HepG2 (cell line): ENCODE measurements around the gene L3MBTL4. TPM values are rescaled to one million over a fixed set of nuclear protein-coding genes. Genes with fewer than 3 reads are reported as not detected.

ENCODE experiments used
- CREB1 ChIP-seq, 2 experiments: fragments of 450-650 bp in 1 of 2; IDR thresholded peaks; 2 replicates each; pipeline ENCODE4 v1.6.1; 2016 to 2017; ENCODE audit warnings: control low read depth in 1 of 2, mild to moderate bottlenecking in 1 of 2, missing compliant biosample characterization in 1 of 2, missing genetic modification characterization in 1 of 2
- FOXP1 ChIP-seq, 2 experiments: fragments of 450-650 bp in 1 of 2; IDR thresholded peaks; 2 replicates each; pipeline ENCODE4 v1.6.1; 2017 to 2018; ENCODE audit warnings: antibody characterized with exemption in 1 of 2
- JUND ChIP-seq: sonication (generic); formaldehyde crosslinking; IDR thresholded peaks from 2 replicates; pipeline ENCODE4 v1.8.0; 2022; ENCODE audit warnings: mild to moderate bottlenecking, missing genetic modification reagents
- MLLT10 ChIP-seq: sonication (generic); formaldehyde crosslinking; IDR thresholded peaks from 2 replicates; pipeline ENCODE4 v1.4.0; 2020; ENCODE audit warnings: missing genetic modification reagents
- MYC ChIP-seq: sonication (generic); formaldehyde crosslinking; IDR thresholded peaks from 2 replicates; pipeline ENCODE4 v1.9.0; 2021; ENCODE audit warnings: missing genetic modification reagents, borderline replicate concordance
- NPAS2 ChIP-seq: sonication (generic); formaldehyde crosslinking; IDR thresholded peaks from 2 replicates; pipeline ENCODE4 v1.8.0; 2022; ENCODE audit warnings: mild to moderate bottlenecking, missing genetic modification reagents, borderline replicate concordance
- POLR2G ChIP-seq: fragments of 200-400 bp; formaldehyde crosslinking; IDR thresholded peaks from 2 replicates; pipeline ENCODE4 v1.6.1; 2018; ENCODE audit warnings: mild to moderate bottlenecking, low read depth, low read length, moderate library complexity
- RBM39 ChIP-seq: fragments of 200-400 bp; formaldehyde crosslinking; IDR thresholded peaks from one replicate; pipeline ENCODE4 v1.6.1; 2018; ENCODE audit warnings: antibody characterized with exemption, mild to moderate bottlenecking, low read depth, low read length; ENCODE audit not compliant: poor library complexity, severe bottlenecking
- RXRB ChIP-seq: IDR thresholded peaks from 2 replicates; pipeline ENCODE4 v1.6.1; 2016; ENCODE audit warnings: borderline replicate concordance, missing genetic modification reagents, missing compliant biosample characterization
- TARDBP ChIP-seq: sonication (generic); formaldehyde crosslinking; IDR thresholded peaks from 2 replicates; pipeline ENCODE4 v1.8.0; 2022; ENCODE audit warnings: mild to moderate bottlenecking, missing genetic modification reagents
- TCF7 ChIP-seq: sonication (generic); IDR thresholded peaks from 2 replicates; pipeline ENCODE4 v1.6.1; 2016; ENCODE audit warnings: antibody characterized with exemption, low read depth
- ZNF17 ChIP-seq: sonication (generic); formaldehyde crosslinking; IDR thresholded peaks from 2 replicates; pipeline ENCODE4 v1.5.0; 2020; ENCODE audit warnings: mild to moderate bottlenecking, missing genetic modification reagents
- ZNF331 ChIP-seq: sonication (generic); formaldehyde crosslinking; IDR thresholded peaks from 2 replicates; pipeline ENCODE4 v1.4.0; 2020; ENCODE audit warnings: missing genetic modification reagents
- ZNF350 ChIP-seq: sonication (generic); formaldehyde crosslinking; IDR thresholded peaks from 2 replicates; pipeline ENCODE4 v1.4.0; 2020; ENCODE audit warnings: mild to moderate bottlenecking, low read depth, missing genetic modification reagents, borderline replicate concordance
- ZNF607 ChIP-seq: sonication (generic); formaldehyde crosslinking; IDR thresholded peaks from 2 replicates; pipeline ENCODE4 v1.5.1; 2020; ENCODE audit warnings: missing genetic modification reagents, mild to moderate bottlenecking, borderline replicate concordance
- ZNF788 ChIP-seq: sonication (generic); formaldehyde crosslinking; IDR thresholded peaks from 2 replicates; pipeline ENCODE4 v1.5.0; 2020; ENCODE audit warnings: mild to moderate bottlenecking, missing genetic modification reagents, borderline replicate concordance
- polyA plus RNA-seq, 8 experiments: library from polyadenylated mRNA; depleted of rRNA in 3 of 8; stranded (reverse) in 7 of 8; unstranded in 1 of 8; fragments of >200 nt; fragmentation: Illumina TruSeq in 4 of 8; extraction: Trizol in 4 of 8; gene quantifications; 2 replicates each; pipeline versions ENCODE4 v1.2.1 to v1.2.3, GENCODE V29; 2011 to 2016; ENCODE audit warnings: low read depth in 4 of 8, missing spikeins in 1 of 8, mixed read lengths in 1 of 8; ENCODE audit not compliant: insufficient read depth in 1 of 8
- total RNA-seq, 5 experiments: library from RNA; depleted of rRNA; stranded (reverse); fragments of >200 nt; fragmentation: Illumina TruSeq; extraction: Trizol; gene quantifications; 2 replicates each; pipeline ENCODE4 v1.2.3, GENCODE V29; 2016; ENCODE audit warnings: low read depth in 1 of 5
- TF ChIP-seq, protein P1 (sequence below): sonication (generic); formaldehyde crosslinking; conservative IDR thresholded peaks from 2 replicates; pipeline ENCODE4 v1.4.0; 2020; ENCODE audit warnings: mild to moderate bottlenecking, missing genetic modification reagents, moderate library complexity
- TF ChIP-seq, protein P2 (sequence below): sonication (generic); formaldehyde crosslinking; IDR thresholded peaks from 2 replicates; pipeline ENCODE4 v1.4.0; 2020; ENCODE audit warnings: missing genetic modification reagents
- TF ChIP-seq, protein P3 (sequence below): IDR thresholded peaks from 2 replicates; pipeline ENCODE4 v1.6.1; 2016
- TF ChIP-seq, protein P4 (sequence below): sonication (generic); formaldehyde crosslinking; IDR thresholded peaks from 2 replicates; pipeline ENCODE4 v1.8.1; 2023; ENCODE audit warnings: mild to moderate bottlenecking, missing genetic modification reagents

L3MBTL4 gene
- total and polyA plus RNA-seq, 2 of the 13 experiments (the other 11 are each of a cell fraction or from before 2014, with no cell fraction given), result 10.8 to 13.3 TPM

DNA sequence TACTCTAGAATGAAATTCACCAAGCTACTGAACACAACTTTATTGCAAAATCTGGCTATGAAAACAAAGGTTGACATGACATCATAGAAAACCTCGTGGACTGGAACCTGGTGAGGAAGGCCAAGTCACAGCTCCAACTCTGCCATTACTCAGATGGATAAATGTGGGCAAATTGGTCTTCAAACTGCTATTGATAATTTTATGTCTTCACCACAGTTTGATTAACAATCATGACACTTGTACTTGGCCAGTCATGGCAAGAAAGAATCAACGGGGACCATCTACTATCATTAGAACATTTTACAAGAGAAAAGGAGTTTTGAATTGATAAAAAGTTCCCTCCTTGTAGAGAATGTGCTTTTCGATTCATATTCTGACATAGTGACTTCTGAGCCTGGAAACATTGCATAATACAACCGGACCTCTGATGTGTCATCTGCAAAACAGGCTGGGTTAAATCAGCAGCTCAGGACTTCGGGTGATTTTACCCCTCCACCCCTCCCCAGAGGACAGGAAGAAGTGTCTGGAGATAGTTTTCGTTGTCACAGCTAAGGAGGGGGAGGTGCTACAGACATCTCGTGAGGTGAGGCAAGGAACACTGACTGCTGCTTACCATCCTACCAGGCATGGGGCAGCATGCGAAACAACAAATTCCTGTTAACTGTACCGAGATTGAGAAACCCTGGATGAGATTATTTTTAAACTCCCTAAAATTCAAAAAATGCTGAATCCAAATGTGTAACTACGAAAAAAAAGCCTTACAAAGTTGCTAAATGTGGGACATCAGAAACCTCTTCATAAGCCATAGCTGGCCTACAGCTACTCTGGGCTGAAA is 8.4 kb downstream of the L3MBTL4 start (continued):
- TF ChIP-seq, protein P1, sequence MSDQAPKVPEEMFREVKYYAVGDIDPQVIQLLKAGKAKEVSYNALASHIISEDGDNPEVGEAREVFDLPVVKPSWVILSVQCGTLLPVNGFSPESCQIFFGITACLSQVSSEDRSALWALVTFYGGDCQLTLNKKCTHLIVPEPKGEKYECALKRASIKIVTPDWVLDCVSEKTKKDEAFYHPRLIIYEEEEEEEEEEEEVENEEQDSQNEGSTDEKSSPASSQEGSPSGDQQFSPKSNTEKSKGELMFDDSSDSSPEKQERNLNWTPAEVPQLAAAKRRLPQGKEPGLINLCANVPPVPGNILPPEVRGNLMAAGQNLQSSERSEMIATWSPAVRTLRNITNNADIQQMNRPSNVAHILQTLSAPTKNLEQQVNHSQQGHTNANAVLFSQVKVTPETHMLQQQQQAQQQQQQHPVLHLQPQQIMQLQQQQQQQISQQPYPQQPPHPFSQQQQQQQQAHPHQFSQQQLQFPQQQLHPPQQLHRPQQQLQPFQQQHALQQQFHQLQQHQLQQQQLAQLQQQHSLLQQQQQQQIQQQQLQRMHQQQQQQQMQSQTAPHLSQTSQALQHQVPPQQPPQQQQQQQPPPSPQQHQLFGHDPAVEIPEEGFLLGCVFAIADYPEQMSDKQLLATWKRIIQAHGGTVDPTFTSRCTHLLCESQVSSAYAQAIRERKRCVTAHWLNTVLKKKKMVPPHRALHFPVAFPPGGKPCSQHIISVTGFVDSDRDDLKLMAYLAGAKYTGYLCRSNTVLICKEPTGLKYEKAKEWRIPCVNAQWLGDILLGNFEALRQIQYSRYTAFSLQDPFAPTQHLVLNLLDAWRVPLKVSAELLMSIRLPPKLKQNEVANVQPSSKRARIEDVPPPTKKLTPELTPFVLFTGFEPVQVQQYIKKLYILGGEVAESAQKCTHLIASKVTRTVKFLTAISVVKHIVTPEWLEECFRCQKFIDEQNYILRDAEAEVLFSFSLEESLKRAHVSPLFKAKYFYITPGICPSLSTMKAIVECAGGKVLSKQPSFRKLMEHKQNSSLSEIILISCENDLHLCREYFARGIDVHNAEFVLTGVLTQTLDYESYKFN (CRISPR knock-in tag), result no peak; the same call in 1 of the 2 replicates
- TF ChIP-seq FOXP1 (IDR thresholded peaks at IDR 0.05), result no peak
- no peak for TF ChIP-seq FOXP1 (CRISPR knock-in tag; IDR thresholded peaks at IDR 0.05)
- TF ChIP-seq RXRB (CRISPR knock-in tag), result peak; percentile 45; the same call in 1 of the 2 replicates
- TF ChIP-seq POLR2G, result no peak
- no peak for TF ChIP-seq ZNF788 (CRISPR knock-in tag)
- no peak for TF ChIP-seq RBM39
- TF ChIP-seq, protein P2, sequence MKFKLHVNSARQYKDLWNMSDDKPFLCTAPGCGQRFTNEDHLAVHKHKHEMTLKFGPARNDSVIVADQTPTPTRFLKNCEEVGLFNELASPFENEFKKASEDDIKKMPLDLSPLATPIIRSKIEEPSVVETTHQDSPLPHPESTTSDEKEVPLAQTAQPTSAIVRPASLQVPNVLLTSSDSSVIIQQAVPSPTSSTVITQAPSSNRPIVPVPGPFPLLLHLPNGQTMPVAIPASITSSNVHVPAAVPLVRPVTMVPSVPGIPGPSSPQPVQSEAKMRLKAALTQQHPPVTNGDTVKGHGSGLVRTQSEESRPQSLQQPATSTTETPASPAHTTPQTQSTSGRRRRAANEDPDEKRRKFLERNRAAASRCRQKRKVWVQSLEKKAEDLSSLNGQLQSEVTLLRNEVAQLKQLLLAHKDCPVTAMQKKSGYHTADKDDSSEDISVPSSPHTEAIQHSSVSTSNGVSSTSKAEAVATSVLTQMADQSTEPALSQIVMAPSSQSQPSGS (CRISPR knock-in tag), result no peak
- TF ChIP-seq TARDBP (CRISPR knock-in tag), result no peak
- TF ChIP-seq ZNF607 (CRISPR knock-in tag), result no peak
- no peak for TF ChIP-seq ZNF17 (CRISPR knock-in tag)
- TF ChIP-seq NPAS2 (CRISPR knock-in tag), result no peak
- TF ChIP-seq, protein P3, sequence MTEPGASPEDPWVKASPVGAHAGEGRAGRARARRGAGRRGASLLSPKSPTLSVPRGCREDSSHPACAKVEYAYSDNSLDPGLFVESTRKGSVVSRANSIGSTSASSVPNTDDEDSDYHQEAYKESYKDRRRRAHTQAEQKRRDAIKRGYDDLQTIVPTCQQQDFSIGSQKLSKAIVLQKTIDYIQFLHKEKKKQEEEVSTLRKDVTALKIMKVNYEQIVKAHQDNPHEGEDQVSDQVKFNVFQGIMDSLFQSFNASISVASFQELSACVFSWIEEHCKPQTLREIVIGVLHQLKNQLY, result no peak
- TF ChIP-seq, protein P4, sequence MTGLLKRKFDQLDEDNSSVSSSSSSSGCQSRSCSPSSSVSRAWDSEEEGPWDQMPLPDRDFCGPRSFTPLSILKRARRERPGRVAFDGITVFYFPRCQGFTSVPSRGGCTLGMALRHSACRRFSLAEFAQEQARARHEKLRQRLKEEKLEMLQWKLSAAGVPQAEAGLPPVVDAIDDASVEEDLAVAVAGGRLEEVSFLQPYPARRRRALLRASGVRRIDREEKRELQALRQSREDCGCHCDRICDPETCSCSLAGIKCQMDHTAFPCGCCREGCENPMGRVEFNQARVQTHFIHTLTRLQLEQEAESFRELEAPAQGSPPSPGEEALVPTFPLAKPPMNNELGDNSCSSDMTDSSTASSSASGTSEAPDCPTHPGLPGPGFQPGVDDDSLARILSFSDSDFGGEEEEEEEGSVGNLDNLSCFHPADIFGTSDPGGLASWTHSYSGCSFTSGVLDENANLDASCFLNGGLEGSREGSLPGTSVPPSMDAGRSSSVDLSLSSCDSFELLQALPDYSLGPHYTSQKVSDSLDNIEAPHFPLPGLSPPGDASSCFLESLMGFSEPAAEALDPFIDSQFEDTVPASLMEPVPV (CRISPR knock-in tag), result no peak
- 0 out of 2 replicates have a peak, but pooled peaks have one; percentile 27 for TF ChIP-seq CREB1 (IDR thresholded peaks at IDR 0.05)
- TF ChIP-seq CREB1 (CRISPR knock-in tag; IDR thresholded peaks at IDR 0.05), result peak; percentile 29; the same call in 1 of the 2 replicates
- TF ChIP-seq MLLT10 (CRISPR knock-in tag), result no peak
- peak; percentile 56; the same call in 1 of the 2 replicates for TF ChIP-seq JUND (CRISPR knock-in tag)
- no peak for TF ChIP-seq MYC (CRISPR knock-in tag)
- TF ChIP-seq TCF7, result 0 out of 2 replicates have a peak, but pooled peaks have one; percentile 16
- no peak for TF ChIP-seq ZNF350
- TF ChIP-seq ZNF331 (CRISPR knock-in tag), result no peak; the same call in 1 of the 2 replicates
